GM12878 (cell line): ENCODE measurements around the gene ALG10. TPM values are rescaled to one million over a fixed set of nuclear protein-coding genes. Genes with fewer than 3 reads are reported as not detected.

Experiments
- ATF3 ChIP-seq: IDR thresholded peaks from 2 replicates; pipeline ENCODE4 v1.6.1; 2011; ENCODE audit warnings: low read depth, mild to moderate bottlenecking, low read length, moderate library complexity, borderline replicate concordance; ENCODE audit errors: extremely low read depth
- BCL3 ChIP-seq: IDR thresholded peaks from 2 replicates; pipeline ENCODE4 v1.6.1; 2011; ENCODE audit warnings: borderline replicate concordance, low read depth, mild to moderate bottlenecking, moderate library complexity, low read length; ENCODE audit not compliant: insufficient read depth, poor library complexity, severe bottlenecking
- CHD2 ChIP-seq: IDR thresholded peaks from 2 replicates; pipeline ENCODE4 v1.6.1; 2011; ENCODE audit warnings: low read depth, low read length, improper control_type of control experiment, borderline replicate concordance
- CREM ChIP-seq: IDR thresholded peaks from 2 replicates; pipeline ENCODE4 v1.6.1; 2014; ENCODE audit warnings: antibody characterized with exemption, low read depth
- HDAC6 ChIP-seq: fragments of 200-600 bp; sonication (generic); IDR thresholded peaks from one replicate; pipeline ENCODE4 v1.8.0; 2017; ENCODE audit warnings: antibody characterized with exemption; ENCODE audit not compliant: unreplicated experiment
- IRF4 ChIP-seq: IDR thresholded peaks from 2 replicates; pipeline ENCODE4 v1.6.1; 2011; ENCODE audit warnings: low read depth, low read length
- JUNB ChIP-seq: IDR thresholded peaks from 2 replicates; pipeline ENCODE4 v1.6.1; 2016; ENCODE audit warnings: antibody characterized with exemption, mild to moderate bottlenecking
- KDM1A ChIP-seq: fragments of 200-600 bp; sonication (generic); IDR thresholded peaks from 2 replicates; pipeline ENCODE4 v1.6.1; 2016; ENCODE audit warnings: borderline replicate concordance
- MAX ChIP-seq: IDR thresholded peaks from 2 replicates; pipeline ENCODE4 v1.6.1; 2012; ENCODE audit warnings: low read depth, low read length, improper control_type of control experiment
- NFIC ChIP-seq: IDR thresholded peaks from 2 replicates; pipeline ENCODE4 v1.6.1; 2012; ENCODE audit warnings: low read depth, mild to moderate bottlenecking, inconsistent platforms, low read length, moderate library complexity
- NR2C2 ChIP-seq: IDR thresholded peaks from 2 replicates; pipeline ENCODE4 v1.6.1; 2011; ENCODE audit warnings: borderline replicate concordance, low read depth; ENCODE audit not compliant: control insufficient read depth, insufficient read length
- WRNIP1 ChIP-seq: IDR thresholded peaks from 2 replicates; pipeline ENCODE4 v1.6.1; 2011; ENCODE audit warnings: low read depth, low read length, improper control_type of control experiment, borderline replicate concordance
- ZBTB33 ChIP-seq: fragments of 450-650 bp; IDR thresholded peaks from 2 replicates; pipeline ENCODE4 v1.6.1; 2017; ENCODE audit warnings: mild to moderate bottlenecking
- ZBTB40 ChIP-seq: fragments of 450-650 bp; IDR thresholded peaks from 2 replicates; pipeline ENCODE4 v1.6.1; 2016; ENCODE audit warnings: mild to moderate bottlenecking, moderate library complexity, borderline replicate concordance
- ZNF274 ChIP-seq: IDR thresholded peaks from one replicate; pipeline ENCODE4 v1.8.0; 2011; ENCODE audit not compliant: insufficient read length, insufficient read depth
- polyA plus RNA-seq, 11 experiments: library from polyadenylated mRNA; depleted of rRNA in 4 of 11; unstranded in 6 of 11; stranded (reverse) in 5 of 11; fragments of >200 nt; fragmentation: Nextera tagmentation in 4 of 11; fragmentation: Illumina TruSeq in 1 of 11; extraction: Ambion mirVana in 4 of 11; extraction: Trizol in 1 of 11; gene quantifications; 1 replicate in 1 of 11; 2 replicates in 10 of 11; pipeline versions ENCODE4 v1.2.1 to v1.2.3, GENCODE V29; 2011 to 2016; ENCODE audit warnings: inconsistent platforms in 2 of 11, missing spikeins in 2 of 11, low read depth in 1 of 11
- total RNA-seq, 4 experiments: library from RNA; depleted of rRNA in 3 of 4; stranded (reverse); fragments of >200 nt in 3 of 4; fragmentation: Illumina TruSeq in 1 of 4; extraction: Trizol in 1 of 4; gene quantifications; 2 replicates each; pipeline versions ENCODE4 v1.2.1 to v1.2.3, GENCODE V29; 2013 to 2021

ALG10 gene
- total and polyA plus RNA-seq, 10 of the 15 experiments (the other 5 are each of a cell fraction or from before 2014, with no cell fraction given): 3.1 to 25.4 (median 7.3) TPM

GRCh38 chr12:34048714-34049113 lies 26.4 kb downstream of the ALG10 start (continued):
- no peak for TF ChIP-seq ZBTB40
- no peak for TF ChIP-seq WRNIP1
- TF ChIP-seq JUNB: no peak
- TF ChIP-seq ATF3: no peak
- TF ChIP-seq CHD2: no peak
- TF ChIP-seq ZBTB33: no peak
- no peak for TF ChIP-seq HDAC6
- TF ChIP-seq KDM1A: no peak
- TF ChIP-seq NFIC: no peak
- no peak for TF ChIP-seq ZNF274
- no peak for TF ChIP-seq CREM
- TF ChIP-seq MAX: no peak
- no peak for TF ChIP-seq BCL3
- TF ChIP-seq IRF4: no peak
- no peak for TF ChIP-seq NR2C2
